NT2/D1 (cell line): ENCODE results near the gene CELF3.

Experiments used
- SUZ12 ChIP-seq: IDR thresholded peaks from 2 replicates; pipeline ENCODE4 v1.6.1; 2011; ENCODE audit not compliant: insufficient read length, insufficient read depth; ENCODE audit errors: extremely low read depth
- ZNF274 ChIP-seq: IDR thresholded peaks from 2 replicates; pipeline ENCODE4 v1.6.1; 2011; ENCODE audit warnings: mild to moderate bottlenecking, low read depth, low read length

- TF ChIP-seq ZNF274 (no peak), SUZ12 (no peak)
These were observed 10.7 kb downstream of the CELF3 start for GRCh38 chr1:151705753-151706463.
